Ishikawa (cell line): ENCODE data around the gene SH3BP2.

Source experiments
- CREB1 ChIP-seq: IDR thresholded peaks from 2 replicates; pipeline ENCODE4 v1.6.1; 2012; ENCODE audit warnings: low read depth
- EGR1 ChIP-seq: IDR thresholded peaks from 2 replicates; pipeline ENCODE4 v1.6.1; 2012
- FOXM1 ChIP-seq: IDR thresholded peaks from 2 replicates; pipeline ENCODE4 v1.6.1; 2012; ENCODE audit warnings: low read depth, borderline replicate concordance
- NFIC ChIP-seq: IDR thresholded peaks from 2 replicates; pipeline ENCODE4 v1.6.1; 2012
- TAF1 ChIP-seq: IDR thresholded peaks from 2 replicates; pipeline ENCODE4 v1.6.1; 2012; ENCODE audit warnings: low read depth, mild to moderate bottlenecking
- TEAD4 ChIP-seq: IDR thresholded peaks from 2 replicates; pipeline ENCODE4 v1.6.1; 2012
- ZBTB7A ChIP-seq: IDR thresholded peaks from 2 replicates; pipeline ENCODE4 v1.6.1; 2012; ENCODE audit warnings: low read depth
- TF ChIP-seq, protein P1 (sequence below): IDR thresholded peaks from 2 replicates; pipeline ENCODE4 v1.6.1; 2012; ENCODE audit warnings: low read depth, mild to moderate bottlenecking
- TF ChIP-seq, protein P2 (sequence below): IDR thresholded peaks from 2 replicates; pipeline ENCODE4 v1.6.1; 2012
- TF ChIP-seq, protein P3 (sequence below): IDR thresholded peaks from 2 replicates; pipeline ENCODE4 v1.6.1; 2012

DNA sequence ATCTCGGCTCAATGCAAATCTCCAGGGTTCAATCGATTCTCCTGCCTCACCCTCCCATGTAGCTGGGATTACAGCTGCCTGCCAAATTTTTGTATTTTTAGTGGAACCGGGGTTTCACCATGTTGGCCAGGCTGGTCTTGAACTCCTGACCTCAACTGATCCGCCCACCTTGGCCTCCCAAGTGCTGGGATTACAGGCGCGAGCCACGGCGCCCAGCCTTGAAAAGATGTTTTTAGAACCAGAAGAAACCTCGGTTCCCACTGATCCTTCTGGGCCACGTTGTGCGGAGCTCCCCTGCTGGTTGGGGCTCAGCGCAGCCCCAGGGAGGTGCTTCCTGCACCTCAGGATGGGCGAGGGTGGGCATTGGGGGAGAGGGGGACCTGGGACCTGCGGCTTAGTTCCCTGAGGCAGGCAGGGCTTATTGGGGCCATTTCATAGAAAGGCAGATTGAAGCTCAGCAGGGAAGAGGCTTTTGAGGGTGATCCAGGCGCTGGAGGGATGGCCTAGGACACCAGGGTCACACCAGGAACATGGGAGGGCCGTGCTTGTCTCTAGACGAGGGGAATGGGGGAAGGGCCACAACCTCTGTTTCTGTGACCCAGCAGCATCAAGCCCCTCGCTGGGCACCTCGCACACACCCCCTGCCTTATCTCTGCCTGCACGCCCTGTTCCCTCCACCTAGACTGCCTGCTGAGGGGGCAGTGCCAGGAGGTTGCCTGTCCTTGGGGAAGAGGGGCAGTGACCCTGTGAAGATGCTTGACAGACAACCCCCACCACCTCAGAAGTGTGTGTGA is 44.4 kb downstream of the SH3BP2 start:
- no peak for TF ChIP-seq CREB1
- TF ChIP-seq, protein P1, sequence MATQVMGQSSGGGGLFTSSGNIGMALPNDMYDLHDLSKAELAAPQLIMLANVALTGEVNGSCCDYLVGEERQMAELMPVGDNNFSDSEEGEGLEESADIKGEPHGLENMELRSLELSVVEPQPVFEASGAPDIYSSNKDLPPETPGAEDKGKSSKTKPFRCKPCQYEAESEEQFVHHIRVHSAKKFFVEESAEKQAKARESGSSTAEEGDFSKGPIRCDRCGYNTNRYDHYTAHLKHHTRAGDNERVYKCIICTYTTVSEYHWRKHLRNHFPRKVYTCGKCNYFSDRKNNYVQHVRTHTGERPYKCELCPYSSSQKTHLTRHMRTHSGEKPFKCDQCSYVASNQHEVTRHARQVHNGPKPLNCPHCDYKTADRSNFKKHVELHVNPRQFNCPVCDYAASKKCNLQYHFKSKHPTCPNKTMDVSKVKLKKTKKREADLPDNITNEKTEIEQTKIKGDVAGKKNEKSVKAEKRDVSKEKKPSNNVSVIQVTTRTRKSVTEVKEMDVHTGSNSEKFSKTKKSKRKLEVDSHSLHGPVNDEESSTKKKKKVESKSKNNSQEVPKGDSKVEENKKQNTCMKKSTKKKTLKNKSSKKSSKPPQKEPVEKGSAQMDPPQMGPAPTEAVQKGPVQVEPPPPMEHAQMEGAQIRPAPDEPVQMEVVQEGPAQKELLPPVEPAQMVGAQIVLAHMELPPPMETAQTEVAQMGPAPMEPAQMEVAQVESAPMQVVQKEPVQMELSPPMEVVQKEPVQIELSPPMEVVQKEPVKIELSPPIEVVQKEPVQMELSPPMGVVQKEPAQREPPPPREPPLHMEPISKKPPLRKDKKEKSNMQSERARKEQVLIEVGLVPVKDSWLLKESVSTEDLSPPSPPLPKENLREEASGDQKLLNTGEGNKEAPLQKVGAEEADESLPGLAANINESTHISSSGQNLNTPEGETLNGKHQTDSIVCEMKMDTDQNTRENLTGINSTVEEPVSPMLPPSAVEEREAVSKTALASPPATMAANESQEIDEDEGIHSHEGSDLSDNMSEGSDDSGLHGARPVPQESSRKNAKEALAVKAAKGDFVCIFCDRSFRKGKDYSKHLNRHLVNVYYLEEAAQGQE: no peak
- no peak for TF ChIP-seq TAF1
- no peak for TF ChIP-seq EGR1
- TF ChIP-seq, protein P2, sequence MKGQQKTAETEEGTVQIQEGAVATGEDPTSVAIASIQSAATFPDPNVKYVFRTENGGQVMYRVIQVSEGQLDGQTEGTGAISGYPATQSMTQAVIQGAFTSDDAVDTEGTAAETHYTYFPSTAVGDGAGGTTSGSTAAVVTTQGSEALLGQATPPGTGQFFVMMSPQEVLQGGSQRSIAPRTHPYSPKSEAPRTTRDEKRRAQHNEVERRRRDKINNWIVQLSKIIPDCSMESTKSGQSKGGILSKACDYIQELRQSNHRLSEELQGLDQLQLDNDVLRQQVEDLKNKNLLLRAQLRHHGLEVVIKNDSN: no peak
- TF ChIP-seq, protein P3, sequence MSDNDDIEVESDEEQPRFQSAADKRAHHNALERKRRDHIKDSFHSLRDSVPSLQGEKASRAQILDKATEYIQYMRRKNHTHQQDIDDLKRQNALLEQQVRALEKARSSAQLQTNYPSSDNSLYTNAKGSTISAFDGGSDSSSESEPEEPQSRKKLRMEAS: no peak
- no peak for TF ChIP-seq ZBTB7A
- no peak for TF ChIP-seq FOXM1
- TF ChIP-seq NFIC: no peak
- TF ChIP-seq TEAD4: no peak
